Heart left ventricle (tissue), 16 donors: ENCODE measurements around the gene AGMO. TPM values are rescaled to one million over a fixed set of nuclear protein-coding genes. Genes with fewer than 3 reads are reported as not detected.

Source experiments
- ATAC-seq, 4 donors: fragments of 200-7000 bp; cut with Tn5 transposase; one replicate each; pipeline ENCODE4 v1.9.1; 2020 to 2022; ENCODE audit warnings: moderate library complexity in 4 of 4, mild to moderate bottlenecking in 3 of 4, moderate number of reproducible peaks in 1 of 4
- DNase-seq, 5 donors: peaks; one replicate each; pipeline ENCODE4 v3.0.0-alpha.2; 2020
- H3K27ac ChIP-seq, 12 donors: fragments of 200-600 bp; sonication (generic) in 4 of 12; one replicate each; pipeline versions ENCODE4 v1.5.0 to v1.8.0; 2016 to 2022; ENCODE audit warnings: mild to moderate bottlenecking in 2 of 12
- H3K27me3 ChIP-seq, 9 donors: fragments of 200-600 bp; sonication (generic) in 2 of 9; one replicate each; pipeline versions ENCODE4 v1.5.1 to v1.8.0; 2016 to 2022; ENCODE audit warnings: mild to moderate bottlenecking in 3 of 9
- H3K36me3 ChIP-seq, 9 donors: fragments of 200-600 bp; sonication (generic) in 2 of 9; one replicate each; pipeline versions ENCODE4 v1.5.0 to v1.8.0; 2018 to 2022; ENCODE audit warnings: mild to moderate bottlenecking in 2 of 9
- H3K4me1 ChIP-seq, 12 donors: fragments of 200-600 bp; sonication (generic) in 4 of 12; one replicate each; pipeline versions ENCODE4 v1.5.0 to v1.8.0; 2016 to 2022; ENCODE audit warnings: mild to moderate bottlenecking in 3 of 12
- H3K4me3 ChIP-seq, 12 donors: fragments of 200-600 bp; sonication (generic) in 4 of 12; one replicate each; pipeline versions ENCODE4 v1.5.0 to v1.8.0; 2017 to 2022; ENCODE audit warnings: mild to moderate bottlenecking in 9 of 12, moderate library complexity in 4 of 12
- H3K9me3 ChIP-seq, 12 donors: fragments of 200-600 bp; sonication (generic) in 4 of 12; one replicate each; pipeline versions ENCODE4 v1.5.0 to v1.8.0; 2016 to 2022; ENCODE audit warnings: mild to moderate bottlenecking in 1 of 12
- POLR2A ChIP-seq, 2 donors: fragments of 450-650 bp; IDR thresholded peaks; one replicate each; pipeline ENCODE4 v1.6.1; 2017; ENCODE audit warnings: antibody characterized with exemption in 2 of 2, mild to moderate bottlenecking in 2 of 2, moderate library complexity in 2 of 2
- WGBS, 4 donors: extraction: QIAGEN DNeasy Blood & Tissue Kit in 2 of 4; methylation state at CpG; one replicate each; pipeline versions ENCODE4 v1.1.5 to v1.1.7; 2013 to 2018; 5-methylcytosine and 5-hydroxymethylcytosine counted together
- intact Hi-C, 10 donors: fragments of 100-400 bp; cut with DNase I; formaldehyde crosslinking; loops; one replicate each; pipeline versions ENCODE4 v1.11.1 to v1.14.2; 2022
- polyA plus RNA-seq, 2 donors: library from polyadenylated mRNA; stranded (reverse); fragments of 200-250 nt; gene quantifications; one replicate each; pipeline ENCODE4 v1.2.3, GENCODE V29; 2013
- total RNA-seq, 9 donors: library from RNA; depleted of rRNA in 2 of 9; stranded (reverse); fragments of >200 nt in 2 of 9; fragmentation: NEBNext Ultra II Directional in 3 of 9; extraction: Animal tissue kit (Norgen Biotek cat#: 25700) in 3 of 9; gene quantifications; one replicate each; pipeline versions ENCODE4 v1.1.0 to v1.2.4, GENCODE V29; 2016 to 2023
- TF ChIP-seq, protein P1 (sequence below), 12 donors: fragments of 200-600 bp; sonication (generic) in 4 of 12; IDR thresholded peaks; one replicate each; pipeline versions ENCODE4 v1.5.0 to v1.8.0; 2018 to 2022; ENCODE audit warnings: antibody characterized with exemption in 12 of 12, mild to moderate bottlenecking in 5 of 12
- donor health status: ischemic (EF 13 %, LVEDD 7.1; RV severe dilation, severe dysfunction).
- donor health status: healthy with polysubstance abuse.
- donor health status: DM: no; HTN: yes; CAD: no.
- donor health status: DM: no; HTN: no; CAD: no.
- donor health status: ischemic (EF 25% LVEDD 6.9; RV normal size, moderate dysfunction).
- donor health status: ischemic (EF 25% LVEDD 5.7; RV mildly dilated, moderate dysfunction).
- donor health status: healthy.
- donor health status: DM: yes; HTN: yes; CAD: no.
- donor health status: ischemic (EF 35%, LVEDD 5.7; RV mildly dilated, moderate dysfunction).
- donor health status: nonischemic (EF 11% LVEDD 7.7; RV severe dilation, severe dysfunction).
- donor health status: DM: yes; HTN: yes; CAD: no.
- donor health status: PGD.
- donor health status: ischemic (EF 29% LVEDD 5.4; RV normal size, mild dysfunction).
- donor health status: nonischemic (EF 23%, LVEDD 6.1; RV moderate dilation, normal function).

AGMO gene
- total and polyA plus RNA-seq, 11 donors = 0.12 to 0.72 (median 0.40) TPM; not detected in 1

GRCh38 chr7:15326044-15326644 lies 235.7 kb downstream of the AGMO start:
- no peaks in the 10 kb centered on the region for H3K36me3 ChIP-seq
- no peak for ATAC-seq
- peaks cover 0 to 4% (median 0%) of the 10 kb centered on the region in 12 donors for H3K4me1 ChIP-seq
- no peaks in the 10 kb centered on the region for H3K27me3 ChIP-seq
- TF ChIP-seq POLR2A (IDR thresholded peaks at IDR 0.05) = no peak
- TF ChIP-seq, protein P1, sequence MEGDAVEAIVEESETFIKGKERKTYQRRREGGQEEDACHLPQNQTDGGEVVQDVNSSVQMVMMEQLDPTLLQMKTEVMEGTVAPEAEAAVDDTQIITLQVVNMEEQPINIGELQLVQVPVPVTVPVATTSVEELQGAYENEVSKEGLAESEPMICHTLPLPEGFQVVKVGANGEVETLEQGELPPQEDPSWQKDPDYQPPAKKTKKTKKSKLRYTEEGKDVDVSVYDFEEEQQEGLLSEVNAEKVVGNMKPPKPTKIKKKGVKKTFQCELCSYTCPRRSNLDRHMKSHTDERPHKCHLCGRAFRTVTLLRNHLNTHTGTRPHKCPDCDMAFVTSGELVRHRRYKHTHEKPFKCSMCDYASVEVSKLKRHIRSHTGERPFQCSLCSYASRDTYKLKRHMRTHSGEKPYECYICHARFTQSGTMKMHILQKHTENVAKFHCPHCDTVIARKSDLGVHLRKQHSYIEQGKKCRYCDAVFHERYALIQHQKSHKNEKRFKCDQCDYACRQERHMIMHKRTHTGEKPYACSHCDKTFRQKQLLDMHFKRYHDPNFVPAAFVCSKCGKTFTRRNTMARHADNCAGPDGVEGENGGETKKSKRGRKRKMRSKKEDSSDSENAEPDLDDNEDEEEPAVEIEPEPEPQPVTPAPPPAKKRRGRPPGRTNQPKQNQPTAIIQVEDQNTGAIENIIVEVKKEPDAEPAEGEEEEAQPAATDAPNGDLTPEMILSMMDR (IDR thresholded peaks at IDR 0.05) = peak; percentile 35 to 76 (median 62)
- intact Hi-C loops = loop anchor here (2.0 to 10.0 kb wide), 10 partner anchors 59 to 749 kb away; partner anchors contain the start of gene MEOX2 (in 2 of the 10)
- no peak overlapping the region for H3K27ac ChIP-seq
- no peaks in the 10 kb centered on the region for H3K9me3 ChIP-seq
- 63 to 73% (median 66%) methylated on average over 3 of the region's 3 CpGs for WGBS, 4 donors
- no peak for DNase-seq
- no peak overlapping the region for H3K4me3 ChIP-seq

- Histone ChIP-seq H3K27ac (peak overlapping the region in 3 of 12 donors; percentile 12 to 28 (median 19)), H3K27me3 (no peaks in the 10 kb centered on the region), H3K9me3 (no peaks in the 10 kb centered on the region), H3K36me3 (no peaks in the 10 kb centered on the region), H3K4me3 (no peak overlapping the region), H3K4me1 (peaks cover 0 to 4% (median 0%) of the 10 kb centered on the region in 12 donors)
- intact Hi-C loops = loop anchor here in 8 of 10 donors (5.0 to 10.0 kb wide), 7 partner anchors 61 to 751 kb away; partner anchors contain the start of gene MEOX2 (in 2 of the 8)
- ATAC-seq (peak in 3 of 4 donors; percentile 63 to 66 (median 66)), DNase-seq (peak in 1 of 5 donors; percentile 11)
- WGBS, 4 donors = 52 to 60% (median 58%) methylated on average over 6 of the region's 6 CpGs
- TF ChIP-seq, protein P1 (IDR thresholded peaks at IDR 0.05) = no peak
- TF ChIP-seq POLR2A (IDR thresholded peaks at IDR 0.05) = no peak
Observed at GRCh38 chr7:15323550-15323949, 238.3 kb downstream of the AGMO start.

DNA sequence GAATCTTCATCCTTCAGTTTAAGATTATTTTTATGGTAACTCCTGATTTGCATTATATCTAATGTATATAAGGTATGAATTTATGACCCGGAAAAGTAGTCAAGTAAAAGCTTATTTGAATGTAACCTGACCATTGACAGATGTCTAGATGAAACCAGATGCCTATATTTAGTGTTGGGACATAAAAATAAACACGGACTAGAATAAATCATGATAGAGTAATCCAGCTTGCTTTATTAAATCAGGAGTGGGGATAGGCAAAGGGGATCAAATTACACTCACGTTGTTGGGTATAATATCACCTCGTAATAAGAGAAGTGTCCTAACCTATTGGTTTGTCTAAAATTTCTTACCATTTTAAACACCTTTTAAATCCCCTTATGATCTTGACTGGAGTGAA lies 244.6 kb downstream of the AGMO start:
- Histone ChIP-seq H3K27ac (no peak overlapping the region), H3K9me3 (peaks cover 0 to 8% (median 0%) of the 10 kb centered on the region in 12 donors), H3K27me3 (no peaks in the 10 kb centered on the region), H3K4me1 (no peaks in the 10 kb centered on the region), H3K4me3 (no peak overlapping the region), H3K36me3 (no peaks in the 10 kb centered on the region)
- intact Hi-C loops = no loop called here
- ATAC-seq = no peak
- 82 to 86% (median 85%) methylated on average over 4 of the region's 4 CpGs for WGBS, 4 donors
- DNase-seq = no peak
- TF ChIP-seq, protein P1 (IDR thresholded peaks at IDR 0.05) = no peak
- TF ChIP-seq POLR2A (IDR thresholded peaks at IDR 0.05) = no peak

DNA sequence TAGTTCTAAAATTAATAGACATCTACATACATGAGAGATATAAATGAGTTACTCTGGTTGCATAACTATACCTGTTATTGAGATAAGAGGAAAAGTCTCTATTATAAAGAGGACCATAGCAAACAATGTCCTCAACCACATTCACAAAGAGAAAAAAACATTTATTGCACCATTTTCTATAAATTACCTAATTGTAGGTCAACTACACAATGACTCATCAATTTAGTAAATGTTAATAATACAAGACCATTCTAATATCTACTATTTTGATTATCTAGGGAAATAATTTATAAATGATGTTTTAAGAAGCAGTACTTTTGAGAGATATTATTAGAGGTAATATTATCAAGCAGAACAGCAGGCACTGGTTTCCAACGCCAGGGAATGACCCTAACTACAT lies 246.1 kb downstream of the AGMO start:
- H3K9me3 ChIP-seq = peaks cover 0 to 17% (median 0%) of the 10 kb centered on the region in 12 donors
- TF ChIP-seq POLR2A (IDR thresholded peaks at IDR 0.05) = no peak
- TF ChIP-seq, protein P1 (IDR thresholded peaks at IDR 0.05) = no peak
- ATAC-seq (no peak), DNase-seq (no peak)
- no peaks in the 10 kb centered on the region for H3K4me1 ChIP-seq
- WGBS, 4 donors = 90 to 100% (median 95%) methylated on average over 1 of the region's 1 CpG
- H3K36me3 ChIP-seq = no peaks in the 10 kb centered on the region
- intact Hi-C loops = no loop called here
- H3K4me3 ChIP-seq = no peak overlapping the region
- H3K27me3 ChIP-seq = no peaks in the 10 kb centered on the region
- H3K27ac ChIP-seq = no peak overlapping the region
